PFSK-1 (cell line): ENCODE measurements around the gene EXOC6B.

Experiments used
- FOXP2 ChIP-seq: optimal IDR thresholded peaks from 2 replicates; pipeline ENCODE3; 2011; ENCODE audit warnings: borderline replicate concordance, control low read depth, inconsistent platforms; ENCODE audit not compliant: insufficient read depth; ENCODE audit errors: extremely low read length, extremely low read depth
- POLR2AphosphoS5 ChIP-seq: IDR thresholded peaks from 2 replicates; pipeline ENCODE4 v1.6.1; 2012; ENCODE audit warnings: low read depth, mild to moderate bottlenecking, control low read depth, low read length, moderate library complexity
- REST ChIP-seq, 2 experiments: IDR thresholded peaks; 2 replicates each; pipeline versions ENCODE4 v1.6.1 to v1.8.0; 2011 to 2012; ENCODE audit warnings: low read depth in 2 of 2, low read length in 2 of 2, control low read depth in 1 of 2, inconsistent platforms in 1 of 2, mild to moderate bottlenecking in 1 of 2, moderate library complexity in 1 of 2; ENCODE audit not compliant: insufficient read depth in 1 of 2
- SIN3A ChIP-seq: IDR thresholded peaks from 2 replicates; pipeline ENCODE4 v1.6.1; 2012; ENCODE audit warnings: mild to moderate bottlenecking, low read length, moderate library complexity, borderline replicate concordance; ENCODE audit not compliant: insufficient read depth
- TAF1 ChIP-seq: IDR thresholded peaks from 2 replicates; pipeline ENCODE4 v1.6.1; 2012; ENCODE audit warnings: low read length, control low read depth, borderline replicate concordance; ENCODE audit not compliant: insufficient read depth

The EXOC6B gene

GRCh38 chr2:72159211-72159993, 666.4 kb downstream of the EXOC6B start:
- TF ChIP-seq FOXP2 (no peak), POLR2AphosphoS5 (no peak), REST (IDR thresholded peaks at IDR 0.05; ENCODE audit: insufficient read depth in 1 of 2, low read depth in 2 of 2, low read length in 2 of 2) (no peak), TAF1 (no peak), SIN3A (no peak)

- no peak for TF ChIP-seq POLR2AphosphoS5
These were observed 667.7 kb downstream of the EXOC6B start for GRCh38 chr2:72157871-72158771.

DNA sequence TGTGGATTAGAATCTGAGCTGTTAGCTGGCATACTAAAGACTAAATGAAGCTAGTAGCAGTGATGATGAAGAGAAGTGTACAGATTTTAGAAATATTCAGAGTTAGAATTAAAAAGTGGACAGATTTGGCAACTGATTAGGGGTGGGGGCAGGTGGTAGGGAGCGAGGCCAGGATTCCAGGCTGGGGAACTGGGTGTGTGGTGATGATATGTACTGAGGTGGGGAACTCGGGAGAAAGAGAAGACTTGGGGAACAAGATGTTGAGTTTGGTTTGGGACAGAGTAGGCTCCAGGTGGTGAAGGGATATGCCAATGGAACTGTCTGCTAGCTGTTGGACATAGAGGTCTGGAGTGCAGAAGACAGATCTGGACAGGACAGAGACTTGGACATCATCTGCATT, 669.0 kb downstream of the EXOC6B start:
- TF ChIP-seq TAF1 (no peak), POLR2AphosphoS5 (no peak), REST (IDR thresholded peaks at IDR 0.05; ENCODE audit: insufficient read depth in 1 of 2, low read depth in 2 of 2, low read length in 2 of 2) (no peak), FOXP2 (no peak), SIN3A (no peak)

- no peak for TF ChIP-seq SIN3A
- TF ChIP-seq FOXP2: no peak
- no peak for TF ChIP-seq TAF1
- no peak for TF ChIP-seq REST (IDR thresholded peaks at IDR 0.05; ENCODE audit: insufficient read depth in 1 of 2, low read depth in 2 of 2, low read length in 2 of 2)
- no peak for TF ChIP-seq POLR2AphosphoS5
These were observed 670.1 kb downstream of the EXOC6B start for GRCh38 chr2:72155737-72156136.

GRCh38 chr2:72155151-72155550, 670.7 kb downstream of the EXOC6B start:
- TF ChIP-seq TAF1: no peak
- no peak for TF ChIP-seq SIN3A
- TF ChIP-seq POLR2AphosphoS5: no peak
- no peak for TF ChIP-seq REST (IDR thresholded peaks at IDR 0.05; ENCODE audit: insufficient read depth in 1 of 2, low read depth in 2 of 2, low read length in 2 of 2)
- no peak for TF ChIP-seq FOXP2
